Measurements from ENCODE around the gene LCE1A.

Gene LCE1A

GRCh38 chr1:152801333-152801732 lies 25.9 kb upstream of the LCE1A start:
- H3K9me3 ChIP-seq (ENCODE audit: insufficient read depth, low read depth, low read length): no peaks in the 10 kb centered on the region
- H2AFZ ChIP-seq (ENCODE audit: low read length): no peak overlapping the region

GRCh38 chr1:152806576-152806975 lies 20.7 kb upstream of the LCE1A start, which contains the start of gene LCE1C:
LCE1C (minus strand) TSS chr1:152806651; CDS start chr1:152805478, 1,173 bp downstream.
- H3K36me3 ChIP-seq (ENCODE audit: insufficient read depth, low read length): no peaks in the 10 kb centered on the region
- no peaks in the 10 kb centered on the region for H3K79me2 ChIP-seq (ENCODE audit: insufficient read depth, low read length)
- H4K20me1 ChIP-seq (ENCODE audit: insufficient read depth, low read length, poor library complexity, severe bottlenecking): no peaks in the 10 kb centered on the region
- no peak within 1 kb of the TSS for H3K4me3 ChIP-seq (ENCODE audit: low read length, poor library complexity, severe bottlenecking)
- no peak within 1 kb of the TSS for H3K4me2 ChIP-seq (ENCODE audit: low read depth, low read length, poor library complexity, severe bottlenecking)
- no peaks in the 10 kb centered on the region for H3K4me1 ChIP-seq (ENCODE audit: insufficient read depth, low read length, poor library complexity, severe bottlenecking)
- no peaks in the 10 kb centered on the region for H3K9me2 ChIP-seq (replicated peaks; ENCODE audit: low read depth, low read length)
- H3K9me3 ChIP-seq (ENCODE audit: insufficient read depth, low read depth, low read length): no peaks in the 10 kb centered on the region
- no peak within 1 kb of the TSS for H3K9ac ChIP-seq (ENCODE audit: low read depth, low read length, poor library complexity, severe bottlenecking)
- H3F3A ChIP-seq (ENCODE audit: low read depth): no peaks in the 10 kb centered on the region
- H3K27me3 ChIP-seq (ENCODE audit: insufficient read depth, low read length, poor library complexity, severe bottlenecking): no peaks in the 10 kb centered on the region
- TF ChIP-seq CTCF (conservative IDR thresholded peaks at IDR 0.05; ENCODE audit: low read length): no peak
- no peak for TF ChIP-seq EZH2phosphoT487 (IDR thresholded peaks at IDR 0.05; ENCODE audit: borderline replicate concordance)
- no peak within 1 kb of the TSS for H2AFZ ChIP-seq (ENCODE audit: low read length)

More at GRCh38 chr1:152801333-152801732, 25.9 kb upstream of the LCE1A start:
- Histone ChIP-seq H4K20me1 (ENCODE audit: insufficient read depth, low read length, poor library complexity, severe bottlenecking) (no peaks in the 10 kb centered on the region), H3K4me2 (ENCODE audit: low read depth, low read length, poor library complexity, severe bottlenecking) (no peak overlapping the region), H3K79me2 (ENCODE audit: insufficient read depth, low read length) (no peaks in the 10 kb centered on the region), H3K4me1 (ENCODE audit: insufficient read depth, low read length, poor library complexity, severe bottlenecking) (no peaks in the 10 kb centered on the region), H3K36me3 (ENCODE audit: insufficient read depth, low read length) (no peaks in the 10 kb centered on the region), H3K9me2 (replicated peaks; ENCODE audit: low read depth, low read length) (no peaks in the 10 kb centered on the region), H3K9ac (ENCODE audit: low read depth, low read length, poor library complexity, severe bottlenecking) (no peak overlapping the region), H3K4me3 (ENCODE audit: low read length, poor library complexity, severe bottlenecking) (no peak overlapping the region), H3K27me3 (ENCODE audit: insufficient read depth, low read length, poor library complexity, severe bottlenecking) (no peaks in the 10 kb centered on the region), H3F3A (ENCODE audit: low read depth) (no peaks in the 10 kb centered on the region)
- no peak for TF ChIP-seq CTCF (conservative IDR thresholded peaks at IDR 0.05; ENCODE audit: low read length)
- TF ChIP-seq EZH2phosphoT487 (IDR thresholded peaks at IDR 0.05; ENCODE audit: borderline replicate concordance): no peak

GRCh38 chr1:152811050-152811449 lies 16.2 kb upstream of the LCE1A start:
- H3K4me1 ChIP-seq (ENCODE audit: insufficient read depth, low read length, poor library complexity, severe bottlenecking): no peaks in the 10 kb centered on the region
- no peaks in the 10 kb centered on the region for H3K9me2 ChIP-seq (replicated peaks; ENCODE audit: low read depth, low read length)
- no peaks in the 10 kb centered on the region for H4K20me1 ChIP-seq (ENCODE audit: insufficient read depth, low read length, poor library complexity, severe bottlenecking)
- no peaks in the 10 kb centered on the region for H3K9me3 ChIP-seq (ENCODE audit: insufficient read depth, low read depth, low read length)
- no peak overlapping the region for H3K9ac ChIP-seq (ENCODE audit: low read depth, low read length, poor library complexity, severe bottlenecking)
- no peak overlapping the region for H3K4me3 ChIP-seq (ENCODE audit: low read length, poor library complexity, severe bottlenecking)
- H3F3A ChIP-seq (ENCODE audit: low read depth): no peaks in the 10 kb centered on the region
- no peaks in the 10 kb centered on the region for H3K27me3 ChIP-seq (ENCODE audit: insufficient read depth, low read length, poor library complexity, severe bottlenecking)
- TF ChIP-seq EZH2phosphoT487 (IDR thresholded peaks at IDR 0.05; ENCODE audit: borderline replicate concordance) (no peak), CTCF (conservative IDR thresholded peaks at IDR 0.05; ENCODE audit: low read length) (no peak)
- H3K36me3 ChIP-seq (ENCODE audit: insufficient read depth, low read length): no peaks in the 10 kb centered on the region
- no peak overlapping the region for H3K4me2 ChIP-seq (ENCODE audit: low read depth, low read length, poor library complexity, severe bottlenecking)
- no peaks in the 10 kb centered on the region for H3K79me2 ChIP-seq (ENCODE audit: insufficient read depth, low read length)
- no peak overlapping the region for H2AFZ ChIP-seq (ENCODE audit: low read length)

Data from Loucy (cell line).